HCT116 (cell line): Measurements from ENCODE around the gene SPINT2. TPM values are rescaled to one million over a fixed set of nuclear protein-coding genes. Genes with fewer than 3 reads are reported as not detected.

ENCODE experiments used
- ATAC-seq: fragments of 200-7000 bp; cut with Tn5 transposase; 2 replicates; pipeline ENCODE4 v1.9.1; 2020; ENCODE audit warnings: mild to moderate bottlenecking, moderate library complexity
- BruUV-seq: library from RNA; stranded (reverse); fragments of 400-500 nt; replicated peaks from 2 replicates; lab custom pipeline; 2021; lab: Mats Ljungman, UMichigan
- CTCF ChIA-PET: fragments of 300-600 bp; sonication (Branson Sonifier 250); formaldehyde crosslinking; loops from one replicate; lab custom pipeline; 2021; ENCODE audit warnings: antibody characterized with exemption; lab: Charles Lee
- POLR2A ChIA-PET: fragments of 300-600, 350-600 bp; sonication (Branson Sonifier 250); formaldehyde crosslinking; loops from one replicate; lab custom pipeline; 2021; ENCODE audit warnings: antibody characterized with exemption; lab: Charles Lee
- RAD21 ChIA-PET, 2 experiments: fragments of 300-600 bp; sonication (Branson Sonifier 250); formaldehyde crosslinking; loops; one replicate each; lab custom pipeline; 2023; ENCODE audit warnings: low total read pairs in 2 of 2; ENCODE audit not compliant: uncharacterized antibody in 2 of 2, unreplicated experiment in 2 of 2, low non-redundant PET in 1 of 2; lab: Charles Lee
- DNase-seq: peaks from one replicate; pipeline ENCODE4 v3.0.0-alpha.2; 2010; ENCODE audit warnings: low read depth, low spot score
- H2AFZ ChIP-seq: fragments of 200-600 bp; shearing (Covaris generic), sonication (generic); 2 replicates; pipeline ENCODE4 v1.6.1; 2017; ENCODE audit warnings: low read depth, mixed run types, mixed read lengths, antibody characterized with exemption, low read length; ENCODE audit not compliant: poor library complexity, severe bottlenecking
- H3K27ac ChIP-seq: 2 replicates; pipeline ENCODE4 v1.5.1; 2012; ENCODE audit warnings: low read depth, low read length
- H3K27me3 ChIP-seq: fragments of 200-600 bp; sonication (generic); 2 replicates; pipeline ENCODE4 v1.6.1; 2016; ENCODE audit warnings: mixed run types, low read length, mixed read lengths; ENCODE audit not compliant: insufficient read depth
- H3K36me3 ChIP-seq, 2 experiments: fragments of 200-500 bp in 1 of 2; fragments of 200-600 bp in 1 of 2; sonication (Bioruptor generic) in 1 of 2; sonication (generic) in 1 of 2; 2 replicates each; pipeline versions ENCODE4 v1.5.1 to v1.6.1; 2014 to 2016; ENCODE audit warnings: low read length in 2 of 2, inconsistent platforms in 1 of 2, mixed read lengths in 1 of 2, mixed run types in 1 of 2; ENCODE audit not compliant: insufficient read depth in 2 of 2, control insufficient read depth in 1 of 2
- H3K4me1 ChIP-seq, 2 experiments: fragments of 200-600 bp in 1 of 2; sonication (generic) in 1 of 2; 2 replicates each; pipeline versions ENCODE4 v1.5.1 to v1.6.1; 2012 to 2017; ENCODE audit warnings: low read length in 2 of 2, inconsistent platforms in 1 of 2, mild to moderate bottlenecking in 1 of 2, mixed read lengths in 1 of 2, mixed run types in 1 of 2, moderate library complexity in 1 of 2; ENCODE audit not compliant: insufficient read depth in 2 of 2, control insufficient read depth in 1 of 2
- H3K4me2 ChIP-seq: fragments of 200-600 bp; sonication (generic); 2 replicates; pipeline ENCODE4 v1.6.1; 2017; ENCODE audit warnings: mixed run types, low read length, mixed read lengths
- H3K4me3 ChIP-seq, 2 experiments: fragments of 200-600 bp in 1 of 2; sonication (generic) in 1 of 2; replicated peaks in 1 of 2; 2 replicates each; pipeline ENCODE4 v1.5.1; 2011 to 2016; ENCODE audit warnings: low read length in 2 of 2, control low read depth in 1 of 2, low read depth in 1 of 2, mild to moderate bottlenecking in 1 of 2, mixed read lengths in 1 of 2, mixed run types in 1 of 2
- H3K79me2 ChIP-seq: fragments of 200-600 bp; sonication (generic); 2 replicates; pipeline ENCODE4 v1.6.1; 2017; ENCODE audit warnings: mild to moderate bottlenecking, mixed run types, low read length, moderate library complexity, mixed read lengths; ENCODE audit not compliant: insufficient read depth
- H3K9ac ChIP-seq: fragments of 200-600 bp; sonication (generic); 2 replicates; pipeline ENCODE4 v1.6.1; 2016; ENCODE audit warnings: low read length, mixed read lengths
- H3K9me2 ChIP-seq: fragments of 200-600 bp; sonication (generic), shearing (Covaris generic); 2 replicates; pipeline ENCODE4 v1.6.1; 2017; ENCODE audit warnings: mixed run types, mild to moderate bottlenecking, moderate library complexity; ENCODE audit not compliant: insufficient read depth
- H3K9me3 ChIP-seq, 2 experiments: fragments of 200-500 bp in 1 of 2; fragments of 200-600 bp in 1 of 2; sonication (Bioruptor generic) in 1 of 2; sonication (generic) in 1 of 2; 2 replicates each; pipeline ENCODE4 v1.6.1; 2014 to 2017; ENCODE audit warnings: low read length in 2 of 2, mixed read lengths in 2 of 2, inconsistent platforms in 1 of 2, low read depth in 1 of 2, mild to moderate bottlenecking in 1 of 2, mixed run types in 1 of 2, moderate library complexity in 1 of 2; ENCODE audit not compliant: control insufficient read depth in 1 of 2, insufficient read depth in 1 of 2
- H4K20me1 ChIP-seq: fragments of 200-600 bp; sonication (generic), shearing (Covaris generic); 2 replicates; pipeline ENCODE4 v1.6.1; 2017; ENCODE audit warnings: mixed run types, mild to moderate bottlenecking, moderate library complexity; ENCODE audit not compliant: insufficient read depth
- EZH2phosphoT487 ChIP-seq: fragments of 200-600 bp; IDR thresholded peaks from 2 replicates; pipeline ENCODE4 v1.6.1; 2018; ENCODE audit warnings: antibody characterized with exemption, borderline replicate concordance
- FOSL1 ChIP-seq: IDR thresholded peaks from 2 replicates; pipeline ENCODE4 v1.6.1; 2012; ENCODE audit warnings: low read depth
- POLR2AphosphoS5 ChIP-seq: IDR thresholded peaks from 2 replicates; pipeline ENCODE4 v1.6.1; 2011; ENCODE audit warnings: mild to moderate bottlenecking, low read depth, low read length, moderate library complexity
- RAD21 ChIP-seq: IDR thresholded peaks from 2 replicates; pipeline ENCODE4 v1.6.1; 2012; ENCODE audit warnings: low read depth, mild to moderate bottlenecking
- SP1 ChIP-seq: IDR thresholded peaks from 2 replicates; pipeline ENCODE4 v1.6.1; 2012; ENCODE audit warnings: low read depth
- TCF7L2 ChIP-seq: IDR thresholded peaks from 2 replicates; pipeline ENCODE4 v1.7.0; 2011; ENCODE audit warnings: borderline replicate concordance, inconsistent platforms; ENCODE audit not compliant: insufficient read depth, insufficient read length; ENCODE audit errors: extremely low read depth
- YY1 ChIP-seq: IDR thresholded peaks from 2 replicates; pipeline ENCODE4 v1.6.1; 2011; ENCODE audit warnings: low read length, low read depth, moderate library complexity, mild to moderate bottlenecking; ENCODE audit not compliant: insufficient replicate concordance; ENCODE audit errors: extremely low read depth
- ZBTB33 ChIP-seq: IDR thresholded peaks from 2 replicates; pipeline ENCODE4 v1.6.1; 2011; ENCODE audit warnings: mild to moderate bottlenecking, low read length, moderate library complexity; ENCODE audit not compliant: insufficient replicate concordance; ENCODE audit errors: extremely low read depth
- intact Hi-C: fragments of 100-400 bp; cut with micrococcal nuclease; formaldehyde crosslinking; loops from 2 replicates; pipeline ENCODE4 v1.10.0; 2022
- total RNA-seq: library from RNA; stranded (reverse); gene quantifications from one replicate; pipeline ENCODE4 v1.2.1, GENCODE V29; 2021; ENCODE audit not compliant: unreplicated experiment
- TF ChIP-seq, protein P1 (sequence below): IDR thresholded peaks from 2 replicates; pipeline ENCODE4 v1.6.1; 2012

Gene SPINT2
- total RNA-seq, 1 experiment from 2014 or later, result 500 TPM

DNA sequence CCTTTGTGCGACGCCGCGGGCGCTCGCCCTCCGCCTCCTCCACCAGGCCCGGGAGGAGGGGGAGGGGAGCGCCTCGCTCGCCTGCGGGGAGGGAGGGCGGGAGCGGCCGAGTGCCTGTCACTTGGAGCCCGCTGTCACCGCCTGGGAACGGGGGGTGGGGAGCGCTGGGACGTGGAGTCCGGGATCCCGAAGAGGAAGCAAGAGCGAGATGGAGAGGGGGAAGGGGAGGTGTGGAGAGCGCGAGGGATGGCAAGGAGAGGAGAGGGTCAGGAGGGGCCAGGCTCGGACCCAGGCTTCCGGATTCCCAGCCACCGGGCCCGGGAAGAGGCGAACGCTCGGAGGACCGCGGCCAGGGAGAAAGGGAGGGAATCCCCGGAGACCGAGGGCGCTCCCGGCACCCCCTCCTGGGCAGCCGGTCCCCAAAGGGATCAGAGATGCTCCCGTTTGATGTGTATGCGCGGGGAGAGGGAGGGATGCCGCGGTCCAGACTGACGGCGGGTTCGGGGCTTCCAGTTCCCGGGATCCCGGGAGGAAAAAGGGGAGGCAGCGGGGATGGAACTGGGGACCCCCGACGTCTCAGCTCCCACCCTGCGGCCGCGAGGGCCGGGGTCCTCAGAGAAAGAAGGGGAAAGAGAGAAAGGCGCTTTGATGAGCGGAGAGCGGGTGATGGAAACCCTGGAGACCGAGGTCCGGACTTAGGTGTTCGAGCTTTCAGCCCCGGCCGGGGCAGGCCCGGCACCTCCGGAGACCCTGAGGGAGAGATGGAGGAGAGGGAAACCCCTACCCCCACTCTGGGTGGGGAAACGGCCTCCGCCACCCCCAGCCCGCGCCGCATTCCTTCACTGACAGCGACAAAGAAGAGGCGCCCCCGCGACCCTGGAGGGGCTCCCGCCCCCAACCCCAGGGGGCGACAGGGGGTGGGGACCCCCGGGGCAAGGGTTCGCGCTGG, 35.6 kb upstream of the SPINT2 start:
- ATAC-seq (no peak), DNase-seq (no peak)
- TF ChIP-seq SP1 (no peak), POLR2AphosphoS5 (no peak), EZH2phosphoT487 (no peak), FOSL1 (no peak), ZBTB33 (no peak), RAD21 (no peak), YY1 (no peak), TCF7L2 (no peak)
- TF ChIP-seq, protein P1, sequence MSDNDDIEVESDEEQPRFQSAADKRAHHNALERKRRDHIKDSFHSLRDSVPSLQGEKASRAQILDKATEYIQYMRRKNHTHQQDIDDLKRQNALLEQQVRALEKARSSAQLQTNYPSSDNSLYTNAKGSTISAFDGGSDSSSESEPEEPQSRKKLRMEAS, result no peak
- ChIA-PET CTCF (no interaction called here), RAD21 (no interaction called here), POLR2A (no interaction called here)
- Histone ChIP-seq H2AFZ (peak overlapping the region; percentile 61), H3K9ac (peak overlapping the region; percentile 23), H3K79me2 (no peaks in the 10 kb centered on the region), H3K27me3 (no peaks in the 10 kb centered on the region), H3K27ac (no peak overlapping the region), H3K36me3 (no peaks in the 10 kb centered on the region), H3K4me1 (peaks cover 10 to 38% of the 10 kb centered on the region in 2 experiments; a peak in 3 of 4 replicates), H3K9me2 (no peaks in the 10 kb centered on the region), H3K4me2 (peak overlapping the region; percentile 90), H3K9me3 (no peaks in the 10 kb centered on the region), H4K20me1 (no peaks in the 10 kb centered on the region), H3K4me3 (peak overlapping the region; percentile 54 to 61)
- no TSS peak for BruUV-seq
- intact Hi-C loops, result no loop called here
